ENCODE measurements around the gene OR7C1. TPM values are rescaled to one million over a fixed set of nuclear protein-coding genes. Genes with fewer than 3 reads are reported as not detected.

Gene OR7C1
- total and polyA plus RNA-seq, 2 experiments from 2014 or later, result 0.03 TPM; not detected in 1

- Histone ChIP-seq H3K4me1 (ENCODE audit: insufficient read depth) (no peaks in the 10 kb centered on the region), H3K27ac (ENCODE audit: low read depth) (no peak overlapping the region), H3K4me3 (no peak overlapping the region), H3F3A (replicated peaks; ENCODE audit: low read depth) (no peaks in the 10 kb centered on the region), H3K9me2 (ENCODE audit: insufficient read depth) (no peaks in the 10 kb centered on the region), H3K79me2 (replicated peaks; ENCODE audit: insufficient read depth) (no peaks in the 10 kb centered on the region), H2AFZ (no peak overlapping the region), H3K4me2 (no peak overlapping the region), H4K20me1 (replicated peaks; ENCODE audit: insufficient read depth) (no peaks in the 10 kb centered on the region), H3K27me3 (ENCODE audit: insufficient read depth) (no peaks in the 10 kb centered on the region), H3K36me3 (ENCODE audit: insufficient read depth) (no peaks in the 10 kb centered on the region)
- Mint-ChIP-seq H3K27ac (no peak overlapping the region), H3K36me3 (ENCODE audit: low read depth) (peaks cover 29% of the 10 kb centered on the region), H3K27me3 (ENCODE audit: insufficient read depth, low read depth, poor library complexity) (peaks cover 4% of the 10 kb centered on the region), H3K9me3 (peaks cover 4% of the 10 kb centered on the region; the same call in 2 of the 3 replicates), H3K4me3 (no peak overlapping the region), H3K4me1 (no peaks in the 10 kb centered on the region)
- TF ChIP-seq ZNF331 (CRISPR knock-in tag; IDR thresholded peaks at IDR 0.05; ENCODE audit: low read depth) (no peak), EZH2phosphoT487 (IDR thresholded peaks at IDR 0.05; ENCODE audit: unreplicated experiment) (no peak), ZNF462 (CRISPR knock-in tag; IDR thresholded peaks at IDR 0.05) (no peak), EZH2 (IDR thresholded peaks at IDR 0.05; ENCODE audit: low read depth, unreplicated experiment) (no peak), CREB1 (CRISPR knock-in tag; IDR thresholded peaks at IDR 0.05; ENCODE audit: low read depth) (no peak), ZNF114 (CRISPR knock-in tag; IDR thresholded peaks at IDR 0.05) (no peak), REST (IDR thresholded peaks at IDR 0.05; ENCODE audit: unreplicated experiment) (no peak), NANOG (IDR thresholded peaks at IDR 0.05; ENCODE audit: borderline replicate concordance) (no peak)
- ATAC-seq (no peak), DNase-seq (ENCODE audit: low spot score) (no peak)
Measured at GRCh38 chr19:14769201-14769600, 65.8 kb downstream of the OR7C1 start.

Measured in GM23338 (cell line).